Gastroesophageal sphincter (tissue), 4 donors: Measurements from ENCODE around the gene HNRNPUL1. TPM values are rescaled to one million over a fixed set of nuclear protein-coding genes. Genes with fewer than 3 reads are reported as not detected.

Experiments used
- ATAC-seq: fragments of 150-250 bp; one replicate; pipeline ENCODE4 v1.9.1; 2016; ENCODE audit warnings: mild to moderate bottlenecking, moderate library complexity
- H3K27ac ChIP-seq, 4 donors: fragments of 200-600 bp; sonication (generic) in 3 of 4; 1 replicate in 3 of 4; 2 replicates in 1 of 4; pipeline ENCODE4 v1.5.1; 2016 to 2019
- H3K27me3 ChIP-seq: fragments of 200-600 bp; sonication (generic); one replicate; pipeline ENCODE4 v1.5.1; 2019
- H3K36me3 ChIP-seq, 2 donors: fragments of 200-600 bp; sonication (generic); one replicate each; pipeline ENCODE4 v1.5.1; 2019; ENCODE audit warnings: control low read depth in 1 of 2
- H3K4me1 ChIP-seq, 3 donors: fragments of 200-600 bp; sonication (generic); 1 replicate in 2 of 3; 2 replicates in 1 of 3; pipeline ENCODE4 v1.5.1; 2016 to 2019; ENCODE audit warnings: control low read depth in 2 of 3
- H3K4me3 ChIP-seq, 2 donors: fragments of 200-600 bp; sonication (generic); one replicate each; pipeline ENCODE4 v1.5.1; 2019; ENCODE audit warnings: mild to moderate bottlenecking in 1 of 2, moderate library complexity in 1 of 2
- H3K9me3 ChIP-seq, 3 donors: fragments of 200-600 bp; sonication (generic); one replicate each; pipeline ENCODE4 v1.5.1; 2017 to 2019; ENCODE audit warnings: control low read depth in 2 of 3
- WGBS, 2 donors: methylation state at CpG; one replicate each; pipeline ENCODE4 v1.1.5; 2018; ENCODE audit warnings: low coverage in 1 of 2; 5-methylcytosine and 5-hydroxymethylcytosine counted together
- small RNA-seq, 4 donors: library from RNA; depleted of rRNA; stranded (forward); fragments of <200 nt; gene quantifications; one replicate each; pipeline ENCODE3, GENCODE V24; 2016
- total RNA-seq, 4 donors: library from RNA; depleted of rRNA; stranded (reverse); fragments of >200 nt; gene quantifications; one replicate each; pipeline ENCODE4 v1.1.0, GENCODE V29; 2016
- TF ChIP-seq, protein P1 (sequence below), 4 experiments: fragments of 200-600 bp in 2 of 4; fragments of 450-650 bp in 2 of 4; sonication (generic) in 1 of 4; IDR thresholded peaks; one replicate each; pipeline ENCODE4 v1.5.1; 2017 to 2019; ENCODE audit warnings: antibody characterized with exemption in 4 of 4, mild to moderate bottlenecking in 2 of 4, moderate library complexity in 2 of 4

HNRNPUL1 gene
- total RNA-seq, 4 donors from 2014 or later = 142 to 204 (median 160) TPM

GRCh38 chr19:41356984-41357739 lies 93.0 kb downstream of the HNRNPUL1 start:
- no peaks in the 10 kb centered on the region for H3K36me3 ChIP-seq
- no peaks in the 10 kb centered on the region for H3K27me3 ChIP-seq
- peaks cover 0 to 29% (median 0%) of the 10 kb centered on the region in 3 donors for H3K4me1 ChIP-seq
- H3K27ac ChIP-seq = no peak overlapping the region
- no peak overlapping the region for H3K4me3 ChIP-seq
- whole genome bisulfite sequencing, 2 donors = 80 to 88% methylated on average over 7 to 11 of the region's 11 CpGs
- H3K9me3 ChIP-seq = no peaks in the 10 kb centered on the region
- no peak for ATAC-seq
- TF ChIP-seq, protein P1, sequence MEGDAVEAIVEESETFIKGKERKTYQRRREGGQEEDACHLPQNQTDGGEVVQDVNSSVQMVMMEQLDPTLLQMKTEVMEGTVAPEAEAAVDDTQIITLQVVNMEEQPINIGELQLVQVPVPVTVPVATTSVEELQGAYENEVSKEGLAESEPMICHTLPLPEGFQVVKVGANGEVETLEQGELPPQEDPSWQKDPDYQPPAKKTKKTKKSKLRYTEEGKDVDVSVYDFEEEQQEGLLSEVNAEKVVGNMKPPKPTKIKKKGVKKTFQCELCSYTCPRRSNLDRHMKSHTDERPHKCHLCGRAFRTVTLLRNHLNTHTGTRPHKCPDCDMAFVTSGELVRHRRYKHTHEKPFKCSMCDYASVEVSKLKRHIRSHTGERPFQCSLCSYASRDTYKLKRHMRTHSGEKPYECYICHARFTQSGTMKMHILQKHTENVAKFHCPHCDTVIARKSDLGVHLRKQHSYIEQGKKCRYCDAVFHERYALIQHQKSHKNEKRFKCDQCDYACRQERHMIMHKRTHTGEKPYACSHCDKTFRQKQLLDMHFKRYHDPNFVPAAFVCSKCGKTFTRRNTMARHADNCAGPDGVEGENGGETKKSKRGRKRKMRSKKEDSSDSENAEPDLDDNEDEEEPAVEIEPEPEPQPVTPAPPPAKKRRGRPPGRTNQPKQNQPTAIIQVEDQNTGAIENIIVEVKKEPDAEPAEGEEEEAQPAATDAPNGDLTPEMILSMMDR (IDR thresholded peaks at IDR 0.05) = no peak

Small RNAs within 50 kb of the gene (small RNA-seq; reads per million reads assigned to genes)
- gene RN7SL34P = 0 reads per million in 4 donors

Other genes with a start within 250 kb of the HNRNPUL1 start
- gene CYP2A13, start 175.9 kb upstream of the HNRNPUL1 start, total RNA-seq = not detected
- gene CYP2F1, start 149.9 kb upstream of the HNRNPUL1 start, total RNA-seq = not detected
- 1 to 10 TPM in 3 of 4 donors, not detected in 1; 1.1 to 2.1 (median 1.2) TPM for gene CYP2S1, start 71.2 kb upstream of the HNRNPUL1 start, total RNA-seq
- gene AXL, start 45.1 kb upstream of the HNRNPUL1 start, total RNA-seq = 100 to 1,000 TPM; 129 to 232 (median 166) TPM
- gene CCDC97, start 45.8 kb downstream of the HNRNPUL1 start, total RNA-seq = 10 to 100 TPM; 11.6 to 18.9 (median 15.9) TPM
- gene TGFB1, start 89.5 kb downstream of the HNRNPUL1 start, total RNA-seq = 10 to 100 TPM; 12.9 to 39.3 (median 22.1) TPM
- gene B9D2, start 99.8 kb downstream of the HNRNPUL1 start, total RNA-seq = 10 to 100 TPM in 1 of 4 donors, 1 to 10 TPM in 3; 5.2 to 10.1 (median 6.7) TPM
- gene TMEM91, start 112.2 kb downstream of the HNRNPUL1 start, total RNA-seq = 10 to 100 TPM in 2 of 4 donors, 1 to 10 TPM in 2; 7.9 to 17.5 (median 13.3) TPM
- gene EXOSC5, start 133.0 kb downstream of the HNRNPUL1 start, total RNA-seq = 10 to 100 TPM; 11.4 to 16.0 (median 14.2) TPM
- gene BCKDHA, start 133.4 kb downstream of the HNRNPUL1 start, total RNA-seq = 10 to 100 TPM; 35.0 to 47.9 (median 38.3) TPM
- gene B3GNT8, start 163.0 kb downstream of the HNRNPUL1 start, total RNA-seq = 1 to 10 TPM; 1.9 to 6.1 (median 2.7) TPM
- 10 to 100 TPM; 37.6 to 67.0 (median 51.4) TPM for gene DMAC2, start 175.5 kb downstream of the HNRNPUL1 start, total RNA-seq
- not detected for gene ERICH4, start 178.8 kb downstream of the HNRNPUL1 start, total RNA-seq